Caco-2 (cell line): Measurements from ENCODE around the gene TTC28. TPM values are rescaled to one million over a fixed set of nuclear protein-coding genes. Genes with fewer than 3 reads are reported as not detected.

ENCODE experiments used
- BruUV-seq: library from RNA; stranded (reverse); fragments of 400-500 nt; replicated peaks from 2 replicates; lab custom pipeline; 2021; lab: Mats Ljungman, UMichigan
- CTCF ChIA-PET: fragments of 300-600 bp; sonication (Branson Sonifier 250); formaldehyde crosslinking; loops from one replicate; lab custom pipeline; 2022; ENCODE audit warnings: antibody characterized with exemption; lab: Charles Lee
- POLR2A ChIA-PET: fragments of 300-600 bp; sonication (Branson Sonifier 250); formaldehyde crosslinking; loops from one replicate; lab custom pipeline; 2022; ENCODE audit warnings: antibody characterized with exemption; lab: Charles Lee
- DNase-seq, 2 experiments: peaks; one replicate each; pipeline versions ENCODE4 v3.0.0 to v3.0.0-alpha.2; 2020 to 2022
- H3K27me3 ChIP-seq: replicated peaks from 2 replicates; pipeline ENCODE4 v1.6.0; 2011; ENCODE audit warnings: low read length; ENCODE audit not compliant: control insufficient read depth, insufficient read depth
- H3K36me3 ChIP-seq: 2 replicates; pipeline ENCODE4 v1.5.1; 2011; ENCODE audit warnings: low read length; ENCODE audit not compliant: control insufficient read depth, insufficient read depth
- H3K4me1 ChIP-seq: fragments of 250-450 bp; sonication (Bioruptor Pico); 2 replicates; pipeline ENCODE4 v1.5.1; 2020; ENCODE audit warnings: mild to moderate bottlenecking
- H3K4me3 ChIP-seq: 2 replicates; pipeline ENCODE4 v1.5.1; 2011; ENCODE audit warnings: low read depth, mild to moderate bottlenecking, control low read depth, low read length
- H3K9me3 ChIP-seq: fragments of 250-450 bp; sonication (Bioruptor Pico); 2 replicates; pipeline ENCODE4 v1.5.1; 2020; ENCODE audit warnings: mild to moderate bottlenecking, moderate library complexity
- H3K27ac Mint-ChIP-seq: one replicate; pipeline ENCODE4 v1.8.0; 2022; ENCODE audit warnings: mixed read lengths; ENCODE audit not compliant: unreplicated experiment
- H3K27me3 Mint-ChIP-seq: one replicate; pipeline ENCODE4 v1.8.0; 2022; ENCODE audit warnings: mixed read lengths; ENCODE audit not compliant: insufficient read depth, unreplicated experiment
- H3K36me3 Mint-ChIP-seq: one replicate; pipeline ENCODE4 v1.8.0; 2022; ENCODE audit warnings: mild to moderate bottlenecking, mixed read lengths; ENCODE audit not compliant: insufficient read depth, unreplicated experiment
- H3K4me1 Mint-ChIP-seq: one replicate; pipeline ENCODE4 v1.8.0; 2022; ENCODE audit warnings: low read depth, mixed read lengths; ENCODE audit not compliant: unreplicated experiment
- H3K4me3 Mint-ChIP-seq: one replicate; pipeline ENCODE4 v1.8.0; 2022; ENCODE audit warnings: mild to moderate bottlenecking, moderate library complexity, mixed read lengths; ENCODE audit not compliant: unreplicated experiment
- H3K9me3 Mint-ChIP-seq: one replicate; pipeline ENCODE4 v1.8.0; 2022; ENCODE audit warnings: mixed read lengths; ENCODE audit not compliant: unreplicated experiment
- CTCF ChIP-seq, 2 experiments: fragments of 200-600 bp in 1 of 2; IDR thresholded peaks; 1 replicate in 1 of 2; 2 replicates in 1 of 2; pipeline versions ENCODE4 v1.5.1 to v1.8.0; 2011 to 2022; ENCODE audit warnings: antibody characterized with exemption in 1 of 2, control low read depth in 1 of 2, inconsistent platforms in 1 of 2, low read depth in 1 of 2, low read length in 1 of 2, mild to moderate bottlenecking in 1 of 2, moderate library complexity in 1 of 2; ENCODE audit not compliant: insufficient read depth in 1 of 2, severe bottlenecking in 1 of 2, unreplicated experiment in 1 of 2
- intact Hi-C: fragments of 100-400 bp; cut with micrococcal nuclease; formaldehyde crosslinking; loops from one replicate; pipeline ENCODE4 v1.10.0; 2022; ENCODE audit not compliant: unreplicated experiment
- total RNA-seq: library from RNA; stranded (reverse); gene quantifications from 2 replicates; pipeline ENCODE4 v1.2.3, GENCODE V29; 2022

TTC28 gene
- total RNA-seq, 1 experiment from 2014 or later: 12.0 TPM

- Mint-ChIP-seq H3K4me1 (no peaks in the 10 kb centered on the region), H3K27me3 (peaks cover 6% of the 10 kb centered on the region), H3K36me3 (no peaks in the 10 kb centered on the region), H3K4me3 (peak overlapping the region; percentile 85), H3K9me3 (no peaks in the 10 kb centered on the region), H3K27ac (peak overlapping the region; percentile 86)
- Histone ChIP-seq H3K4me1 (no peaks in the 10 kb centered on the region), H3K4me3 (peak overlapping the region; percentile 56), H3K9me3 (no peaks in the 10 kb centered on the region), H3K36me3 (no peaks in the 10 kb centered on the region), H3K27me3 (no peaks in the 10 kb centered on the region)
- intact Hi-C loops: loop anchor here (1.0 to 5.0 kb wide), 2 partner anchors 151 to 191 kb away; no protein-coding TSS in a partner anchor
- ChIA-PET CTCF (interaction anchor here (0.6 to 1.9 kb wide), 3 partner anchors 392 to 762 kb away, joined by 3 to 10 read pairs (median 4); no protein-coding TSS in a partner anchor), POLR2A (interaction anchor here (0.6 kb wide), 1 partner anchor 697 kb away, joined by 3 read pairs; no protein-coding TSS in a partner anchor)
- no TSS peak for BruUV-seq
- peak; percentile 42 to 48 for DNase-seq
- TF ChIP-seq CTCF (IDR thresholded peaks at IDR 0.05; ENCODE audit: insufficient read depth in 1 of 2, low read depth in 1 of 2, low read length in 1 of 2, severe bottlenecking in 1 of 2, unreplicated experiment in 1 of 2): no peak
Measured at GRCh38 chr22:28443526-28443876, 236.1 kb downstream of the TTC28 start.

- Mint-ChIP-seq H3K27ac (peak overlapping the region; percentile 86), H3K4me3 (peak overlapping the region; percentile 85), H3K9me3 (no peaks in the 10 kb centered on the region), H3K4me1 (no peaks in the 10 kb centered on the region), H3K36me3 (no peaks in the 10 kb centered on the region), H3K27me3 (peaks cover 6% of the 10 kb centered on the region)
- intact Hi-C loops: loop anchor here (1.0 to 5.0 kb wide), 4 partner anchors 151 to 423 kb away; no protein-coding TSS in a partner anchor
- no peak for TF ChIP-seq CTCF (IDR thresholded peaks at IDR 0.05; ENCODE audit: insufficient read depth in 1 of 2, low read depth in 1 of 2, low read length in 1 of 2, severe bottlenecking in 1 of 2, unreplicated experiment in 1 of 2)
- ChIA-PET POLR2A (interaction anchor here (0.6 kb wide), 1 partner anchor 697 kb away, joined by 3 read pairs; no protein-coding TSS in a partner anchor), CTCF (interaction anchor here (0.6 to 1.9 kb wide), 6 partner anchors 193 to 761 kb away, joined by 3 to 10 read pairs (median 4); no protein-coding TSS in a partner anchor)
- no peaks in the 10 kb centered on the region for H3K4me1 ChIP-seq
- no peaks in the 10 kb centered on the region for H3K36me3 ChIP-seq
- no peaks in the 10 kb centered on the region for H3K9me3 ChIP-seq
- TSS peak; percentile 61 for BruUV-seq
- DNase-seq: peak; percentile 52 to 63
- peak overlapping the region; percentile 56 for H3K4me3 ChIP-seq
- H3K27me3 ChIP-seq: no peaks in the 10 kb centered on the region
Measured at GRCh38 chr22:28442711-28443525, 236.7 kb downstream of the TTC28 start.

- peak overlapping the region; percentile 56 for H3K4me3 ChIP-seq
- H3K4me1 Mint-ChIP-seq: no peaks in the 10 kb centered on the region
- no peaks in the 10 kb centered on the region for H3K36me3 ChIP-seq
- BruUV-seq: no TSS peak
- no peaks in the 10 kb centered on the region for H3K4me1 ChIP-seq
- H3K36me3 Mint-ChIP-seq: no peaks in the 10 kb centered on the region
- TF ChIP-seq CTCF (IDR thresholded peaks at IDR 0.05; ENCODE audit: insufficient read depth in 1 of 2, low read depth in 1 of 2, low read length in 1 of 2, severe bottlenecking in 1 of 2, unreplicated experiment in 1 of 2): peak; percentile 86 to 94
- H3K4me3 Mint-ChIP-seq: peak overlapping the region; percentile 85
- peak; percentile 82 to 90 for DNase-seq
- H3K9me3 Mint-ChIP-seq: no peaks in the 10 kb centered on the region
- H3K27me3 Mint-ChIP-seq: peaks cover 6% of the 10 kb centered on the region
- ChIA-PET CTCF (interaction anchor here (0.7 to 1.9 kb wide), 7 partner anchors 193 to 605 kb away, joined by 3 to 10 read pairs (median 3); no protein-coding TSS in a partner anchor), POLR2A (no interaction called here)
- H3K27ac Mint-ChIP-seq: peak overlapping the region; percentile 86
- H3K27me3 ChIP-seq: no peaks in the 10 kb centered on the region
- H3K9me3 ChIP-seq: no peaks in the 10 kb centered on the region
- intact Hi-C loops: loop anchor here (1.0 to 5.0 kb wide), 3 partner anchors 190 to 422 kb away; no protein-coding TSS in a partner anchor
Measured at GRCh38 chr22:28442264-28442710, 237.4 kb downstream of the TTC28 start.
